Neural cell (in vitro differentiated cells): ENCODE data around the gene TFR2. TPM values are rescaled to one million over a fixed set of nuclear protein-coding genes. Genes with fewer than 3 reads are reported as not detected.
A peak's percentile ranks its signal among the peaks of the same experiment; 100 is the strongest.

Source experiments
- H2AFZ ChIP-seq: fragments of 200-600, 300-800 bp; sonication (generic), shearing (Covaris generic); 2 replicates; pipeline ENCODE4 v1.6.0; 2014; ENCODE audit warnings: low read depth, mild to moderate bottlenecking, antibody characterized with exemption, low read length, moderate library complexity
- H3F3A ChIP-seq: fragments of 200-600 bp; shearing (Covaris generic); 2 replicates; pipeline ENCODE4 v1.6.1; 2016; ENCODE audit warnings: mild to moderate bottlenecking, moderate library complexity, mixed read lengths, antibody characterized with exemption, low read length; ENCODE audit not compliant: insufficient read depth, poor library complexity, severe bottlenecking
- H3K27ac ChIP-seq: fragments of 200-600, 300-800 bp; sonication (generic), shearing (Covaris generic); 2 replicates; pipeline ENCODE4 v1.5.1; 2014; ENCODE audit warnings: mild to moderate bottlenecking, low read length, moderate library complexity
- H3K27me3 ChIP-seq: fragments of 300-800, 200-600 bp; sonication (generic), shearing (Covaris generic); 2 replicates; pipeline ENCODE4 v1.6.0; 2014; ENCODE audit warnings: mild to moderate bottlenecking, low read depth, low read length, moderate library complexity; ENCODE audit not compliant: insufficient read depth
- H3K36me3 ChIP-seq: fragments of 300-800, 200-600 bp; sonication (generic), shearing (Covaris generic); 2 replicates; pipeline ENCODE4 v1.5.1; 2014; ENCODE audit warnings: mild to moderate bottlenecking, antibody characterized with exemption, low read length, moderate library complexity; ENCODE audit not compliant: insufficient read depth
- H3K4me2 ChIP-seq: fragments of 300-800, 200-600 bp; sonication (generic), shearing (Covaris generic); 2 replicates; pipeline ENCODE4 v1.6.0; 2014; ENCODE audit warnings: mild to moderate bottlenecking, low read length
- H3K4me3 ChIP-seq: fragments of 300-800, 200-600 bp; sonication (generic), shearing (Covaris generic); 2 replicates; pipeline ENCODE4 v1.5.1; 2014; ENCODE audit warnings: mild to moderate bottlenecking, low read length, moderate library complexity
- H3K79me2 ChIP-seq: fragments of 200-600 bp; shearing (Covaris generic); replicated peaks from 2 replicates; pipeline ENCODE4 v1.6.0; 2014; ENCODE audit warnings: mild to moderate bottlenecking, low read length, moderate library complexity; ENCODE audit not compliant: insufficient read depth
- H3K9ac ChIP-seq: fragments of 300-800, 200-600 bp; sonication (generic), shearing (Covaris generic); 2 replicates; pipeline ENCODE4 v1.6.1; 2016; ENCODE audit warnings: mild to moderate bottlenecking, low read length, mixed read lengths
- H3K9me2 ChIP-seq: fragments of 200-600 bp; shearing (Covaris generic); 2 replicates; pipeline ENCODE4 v1.6.1; 2016; ENCODE audit warnings: mild to moderate bottlenecking, low read length, mixed read lengths; ENCODE audit not compliant: insufficient read depth
- H3K9me3 ChIP-seq: fragments of 200-600, 300-800 bp; sonication (generic), shearing (Covaris generic); 2 replicates; pipeline ENCODE4 v1.6.1; 2016; ENCODE audit warnings: mild to moderate bottlenecking, mixed run types, low read length, moderate library complexity, mixed read lengths
- H4K20me1 ChIP-seq: fragments of 200-600 bp; shearing (Covaris generic); 2 replicates; pipeline ENCODE4 v1.6.1; 2016; ENCODE audit warnings: mild to moderate bottlenecking, mixed run types; ENCODE audit not compliant: insufficient read depth
- CTCF ChIP-seq: fragments of 450-650 bp; IDR thresholded peaks from 2 replicates; pipeline ENCODE4 v1.5.1; 2014; ENCODE audit warnings: antibody characterized with exemption, mild to moderate bottlenecking, moderate library complexity; ENCODE audit not compliant: poor library complexity, severe bottlenecking
- EP300 ChIP-seq: fragments of 450-650 bp; conservative IDR thresholded peaks from 2 replicates; pipeline ENCODE4 v1.6.1; 2014; ENCODE audit warnings: antibody characterized with exemption, mild to moderate bottlenecking, moderate library complexity; ENCODE audit not compliant: poor library complexity, severe bottlenecking
- EZH2 ChIP-seq: fragments of 200-600, 300-800 bp; shearing (Covaris generic), sonication (generic); IDR thresholded peaks from 2 replicates; pipeline ENCODE4 v1.6.1; 2014; ENCODE audit warnings: antibody characterized with exemption, low read length, borderline replicate concordance, mild to moderate bottlenecking; ENCODE audit not compliant: insufficient read depth, poor library complexity, severe bottlenecking
- MXI1 ChIP-seq: fragments of 450-650 bp; conservative IDR thresholded peaks from 2 replicates; pipeline ENCODE4 v1.6.1; 2014; ENCODE audit warnings: antibody characterized with exemption, mild to moderate bottlenecking; ENCODE audit not compliant: poor library complexity, severe bottlenecking
- POLR2AphosphoS5 ChIP-seq: IDR thresholded peaks from 2 replicates; pipeline ENCODE4 v1.6.1; 2012
- RAD21 ChIP-seq: fragments of 450-650 bp; conservative IDR thresholded peaks from 2 replicates; pipeline ENCODE4 v1.6.1; 2014; ENCODE audit warnings: antibody characterized with exemption, mild to moderate bottlenecking, moderate library complexity
- SMC3 ChIP-seq: fragments of 450-650 bp; conservative IDR thresholded peaks from 2 replicates; pipeline ENCODE4 v1.6.1; 2014; ENCODE audit warnings: antibody characterized with exemption, mild to moderate bottlenecking, moderate library complexity; ENCODE audit not compliant: poor library complexity
- TAF1 ChIP-seq: IDR thresholded peaks from 2 replicates; pipeline ENCODE4 v1.6.1; 2012; ENCODE audit warnings: low read depth
- polyA plus RNA-seq: library from polyadenylated mRNA; depleted of rRNA; stranded (reverse); fragments of >200 nt; gene quantifications from 2 replicates; pipeline ENCODE4 v1.2.3, GENCODE V29; 2014
- TF ChIP-seq, protein P1 (sequence below): IDR thresholded peaks from 2 replicates; pipeline ENCODE4 v1.6.1; 2012; ENCODE audit warnings: borderline replicate concordance

TFR2 gene
- polyA plus RNA-seq, 1 donor from 2014 or later: 21.0 TPM

DNA sequence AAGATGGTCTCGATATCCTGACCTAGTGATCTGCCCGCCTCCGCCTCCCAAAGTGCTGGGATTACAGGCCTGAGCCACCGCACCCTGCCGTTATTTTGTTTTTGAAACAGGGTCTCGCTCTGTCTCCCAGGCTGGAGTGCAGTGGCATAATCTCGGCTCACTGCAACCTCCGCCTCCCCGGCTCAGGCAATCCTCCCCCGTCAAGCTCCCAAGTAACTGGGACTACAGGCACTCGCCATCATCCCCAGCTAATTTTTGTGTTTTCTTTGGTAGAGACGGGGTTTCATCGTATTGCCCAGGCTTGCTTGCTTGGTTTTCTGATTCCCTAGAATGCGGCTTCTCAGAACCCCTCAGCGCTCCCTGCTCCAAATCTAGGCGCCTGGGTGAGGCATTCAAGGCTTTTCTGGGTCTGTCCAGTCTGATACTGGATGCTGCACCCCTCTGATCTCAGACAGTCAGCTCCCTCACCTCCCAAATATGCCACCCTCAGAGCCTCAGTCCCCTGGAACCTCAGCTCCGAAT is 1.3 kb downstream of the TFR2 start:
- TF ChIP-seq CTCF: no peak
- TF ChIP-seq EZH2: no peak
- Histone ChIP-seq H4K20me1 (no peaks in the 10 kb centered on the region), H3K9ac (no peak overlapping the region), H3K9me2 (no peaks in the 10 kb centered on the region), H3K9me3 (no peaks in the 10 kb centered on the region), H3K4me2 (no peak overlapping the region), H3F3A (no peaks in the 10 kb centered on the region), H3K27ac (no peak overlapping the region), H3K79me2 (no peaks in the 10 kb centered on the region), H3K36me3 (no peaks in the 10 kb centered on the region), H3K27me3 (no peaks in the 10 kb centered on the region), H3K4me3 (no peak overlapping the region), H2AFZ (no peak overlapping the region)

DNA sequence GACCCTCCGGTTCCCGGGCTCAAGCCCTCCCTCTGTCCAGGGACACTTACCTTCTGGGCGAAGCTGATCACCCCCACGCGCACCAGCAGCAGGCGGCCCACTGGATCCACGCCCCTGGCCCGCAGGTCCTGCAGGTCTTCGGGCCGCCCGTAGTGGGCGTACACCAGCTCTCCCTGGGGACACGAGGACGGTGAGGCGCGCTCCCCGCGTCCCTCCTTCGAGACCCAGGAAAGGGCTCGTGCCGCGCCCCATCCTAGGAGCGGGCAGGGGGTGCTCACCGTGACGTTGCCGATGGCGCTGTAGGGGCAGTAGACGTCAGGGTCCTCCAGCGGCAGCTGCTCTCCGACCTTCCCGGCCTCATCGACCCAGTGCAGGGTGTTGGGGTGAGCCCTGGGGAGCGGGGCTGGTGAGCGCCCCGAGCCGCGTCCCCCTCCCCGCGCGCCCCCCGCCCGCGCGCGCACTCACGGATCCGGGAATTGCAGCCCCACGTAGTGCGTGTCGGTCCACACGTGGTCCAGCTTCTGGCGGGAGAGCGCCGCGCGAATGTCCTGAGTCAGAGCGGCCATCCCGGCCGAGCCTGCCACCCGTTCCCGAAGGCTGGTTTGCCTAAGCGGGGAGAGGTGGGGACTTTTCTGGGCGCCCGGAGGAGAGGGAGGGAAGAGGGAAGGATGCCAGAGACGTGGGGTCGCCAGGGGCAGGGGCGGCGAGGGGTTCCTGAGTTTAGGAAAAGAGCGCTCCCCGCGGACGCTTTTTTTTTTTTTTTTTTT is 8.2 kb downstream of the TFR2 start:
- no peaks in the 10 kb centered on the region for H3K36me3 ChIP-seq
- H3K9ac ChIP-seq: no peak overlapping the region
- no peaks in the 10 kb centered on the region for H4K20me1 ChIP-seq
- H3K27ac ChIP-seq: no peak overlapping the region
- no peak overlapping the region for H3K4me2 ChIP-seq
- H2AFZ ChIP-seq: no peak overlapping the region
- no peaks in the 10 kb centered on the region for H3K9me3 ChIP-seq
- no peaks in the 10 kb centered on the region for H3K79me2 ChIP-seq
- TF ChIP-seq CTCF (peak; percentile 32), SMC3 (no peak), EP300 (no peak), TAF1 (no peak)
- H3F3A ChIP-seq: no peaks in the 10 kb centered on the region
- peaks cover 33% of the 10 kb centered on the region for H3K27me3 ChIP-seq
- H3K9me2 ChIP-seq: no peaks in the 10 kb centered on the region
- H3K4me3 ChIP-seq: peak overlapping the region; percentile 60

DNA sequence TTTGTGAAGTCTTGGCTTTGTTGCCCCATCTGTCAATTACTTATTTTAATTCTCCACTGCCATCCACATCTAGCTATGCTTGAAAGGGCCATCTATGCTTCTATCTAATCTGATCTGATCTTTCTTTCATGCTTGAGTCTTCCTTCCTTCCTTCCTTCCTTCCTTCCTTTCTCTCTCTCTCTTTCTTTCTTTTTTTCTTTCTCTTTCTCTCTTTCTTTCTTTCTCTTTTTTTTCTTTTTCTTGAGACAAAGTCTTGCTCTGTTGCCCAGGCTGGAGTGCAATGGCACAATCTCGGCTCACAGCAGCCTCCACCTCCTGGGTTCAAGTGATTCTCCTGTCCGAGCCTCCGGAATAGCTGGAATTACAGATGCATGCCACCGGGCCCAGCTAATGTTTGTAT is 11.3 kb downstream of the TFR2 start:
- peaks cover 33% of the 10 kb centered on the region for H3K27me3 ChIP-seq
- H3K9me2 ChIP-seq: no peaks in the 10 kb centered on the region
- TF ChIP-seq TAF1 (no peak), CTCF (no peak), EZH2 (no peak), EP300 (no peak), RAD21 (no peak), MXI1 (no peak), POLR2AphosphoS5 (no peak), SMC3 (no peak)
- TF ChIP-seq, protein P1, sequence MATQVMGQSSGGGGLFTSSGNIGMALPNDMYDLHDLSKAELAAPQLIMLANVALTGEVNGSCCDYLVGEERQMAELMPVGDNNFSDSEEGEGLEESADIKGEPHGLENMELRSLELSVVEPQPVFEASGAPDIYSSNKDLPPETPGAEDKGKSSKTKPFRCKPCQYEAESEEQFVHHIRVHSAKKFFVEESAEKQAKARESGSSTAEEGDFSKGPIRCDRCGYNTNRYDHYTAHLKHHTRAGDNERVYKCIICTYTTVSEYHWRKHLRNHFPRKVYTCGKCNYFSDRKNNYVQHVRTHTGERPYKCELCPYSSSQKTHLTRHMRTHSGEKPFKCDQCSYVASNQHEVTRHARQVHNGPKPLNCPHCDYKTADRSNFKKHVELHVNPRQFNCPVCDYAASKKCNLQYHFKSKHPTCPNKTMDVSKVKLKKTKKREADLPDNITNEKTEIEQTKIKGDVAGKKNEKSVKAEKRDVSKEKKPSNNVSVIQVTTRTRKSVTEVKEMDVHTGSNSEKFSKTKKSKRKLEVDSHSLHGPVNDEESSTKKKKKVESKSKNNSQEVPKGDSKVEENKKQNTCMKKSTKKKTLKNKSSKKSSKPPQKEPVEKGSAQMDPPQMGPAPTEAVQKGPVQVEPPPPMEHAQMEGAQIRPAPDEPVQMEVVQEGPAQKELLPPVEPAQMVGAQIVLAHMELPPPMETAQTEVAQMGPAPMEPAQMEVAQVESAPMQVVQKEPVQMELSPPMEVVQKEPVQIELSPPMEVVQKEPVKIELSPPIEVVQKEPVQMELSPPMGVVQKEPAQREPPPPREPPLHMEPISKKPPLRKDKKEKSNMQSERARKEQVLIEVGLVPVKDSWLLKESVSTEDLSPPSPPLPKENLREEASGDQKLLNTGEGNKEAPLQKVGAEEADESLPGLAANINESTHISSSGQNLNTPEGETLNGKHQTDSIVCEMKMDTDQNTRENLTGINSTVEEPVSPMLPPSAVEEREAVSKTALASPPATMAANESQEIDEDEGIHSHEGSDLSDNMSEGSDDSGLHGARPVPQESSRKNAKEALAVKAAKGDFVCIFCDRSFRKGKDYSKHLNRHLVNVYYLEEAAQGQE: no peak
- no peaks in the 10 kb centered on the region for H3K79me2 ChIP-seq
- H3K4me3 ChIP-seq: no peak overlapping the region
- no peaks in the 10 kb centered on the region for H3K9me3 ChIP-seq
- no peaks in the 10 kb centered on the region for H3F3A ChIP-seq
- H4K20me1 ChIP-seq: no peaks in the 10 kb centered on the region
- H3K36me3 ChIP-seq: no peaks in the 10 kb centered on the region
- H3K4me2 ChIP-seq: no peak overlapping the region
- H2AFZ ChIP-seq: no peak overlapping the region
- H3K9ac ChIP-seq: no peak overlapping the region
- no peak overlapping the region for H3K27ac ChIP-seq
